ENCODE results near the gene BOLA1.
"Not testable (repeated sequence)": the region's sequence is repeated elsewhere in the genome, so short reads cannot be mapped to it uniquely, and the experiment has no call there.

The BOLA1 gene

GRCh38 chr1:149933208-149933607 lies 33.8 kb downstream of the BOLA1 start:
- no peak for DNase-seq

GRCh38 chr1:149934356-149934755 lies 35.0 kb downstream of the BOLA1 start:
- no peak for DNase-seq

GRCh38 chr1:149936170-149936991 lies 37.0 kb downstream of the BOLA1 start, which contains the start of gene MTMR11:
Gene MTMR11, minus strand, starts transcription at chr1:149936879. Its CDS starts 232 bp downstream, at chr1:149936647.
- DNase-seq: no peak

GRCh38 chr1:149936992-149937705 lies 37.8 kb downstream of the BOLA1 start:
- no peak for DNase-seq

- DNase-seq: no peak
Observed at GRCh38 chr1:149937759-149938158, 38.4 kb downstream of the BOLA1 start.

- DNase-seq: not testable (repeated sequence)
Observed at GRCh38 chr1:149938668-149939003, 39.3 kb downstream of the BOLA1 start.

- DNase-seq: no peak
Observed at GRCh38 chr1:149940427-149940826, 41.1 kb downstream of the BOLA1 start.

GRCh38 chr1:149942207-149942606 lies 42.8 kb downstream of the BOLA1 start:
- DNase-seq: no peak

GRCh38 chr1:149942885-149943284 lies 43.5 kb downstream of the BOLA1 start:
- no peak for DNase-seq

- no peak for DNase-seq
Observed at GRCh38 chr1:149945206-149945605, 45.8 kb downstream of the BOLA1 start.

- DNase-seq: no peak
Observed at GRCh38 chr1:149949911-149950310, 50.5 kb downstream of the BOLA1 start.

All from activated naive CD4-positive, alpha-beta T cell (primary cell).